OCI-LY3 (cell line): ENCODE data around the gene USP19.

ENCODE experiments used
- H2AFZ ChIP-seq: fragments of 200-600, 300-600 bp; shearing (Covaris generic); 2 replicates; pipeline ENCODE4 v1.6.0; 2014; ENCODE audit warnings: antibody characterized with exemption, low read depth, low read length
- H3K27ac ChIP-seq: fragments of 200-600, 300-600 bp; sonication (generic); 2 replicates; pipeline ENCODE4 v1.5.1; 2014; ENCODE audit warnings: mild to moderate bottlenecking, low read length, moderate library complexity, mixed read lengths
- H3K27me3 ChIP-seq: fragments of 200-600, 300-600 bp; sonication (generic); 2 replicates; pipeline ENCODE4 v1.6.1; 2014; ENCODE audit warnings: low read depth, low read length, mixed read lengths
- H3K36me3 ChIP-seq: fragments of 200-600, 300-600 bp; sonication (generic); replicated peaks from 2 replicates; pipeline ENCODE3; 2014; ENCODE audit warnings: low read depth, low read length, mixed read lengths
- H3K4me1 ChIP-seq: fragments of 300-600, 200-600 bp; sonication (generic); 2 replicates; pipeline ENCODE4 v1.6.1; 2014; ENCODE audit warnings: low read length, mixed read lengths
- H3K4me2 ChIP-seq: fragments of 200-600, 300-600 bp; sonication (generic); 2 replicates; pipeline ENCODE4 v1.6.1; 2014; ENCODE audit warnings: low read length, mixed read lengths
- H3K4me3 ChIP-seq: fragments of 300-600, 200-600 bp; sonication (generic); 2 replicates; pipeline ENCODE4 v1.5.1; 2014; ENCODE audit warnings: antibody characterized with exemption, mild to moderate bottlenecking, low read length, moderate library complexity
- H3K79me2 ChIP-seq: fragments of 300-600, 200-600 bp; shearing (Covaris generic); 2 replicates; pipeline ENCODE4 v1.6.1; 2014; ENCODE audit warnings: mild to moderate bottlenecking, low read length, mixed read lengths
- H3K9ac ChIP-seq: fragments of 300-600, 200-600 bp; shearing (Covaris generic); 2 replicates; pipeline ENCODE4 v1.6.0; 2014; ENCODE audit warnings: mild to moderate bottlenecking, low read length, moderate library complexity
- H3K9me3 ChIP-seq: fragments of 200-600, 300-600 bp; shearing (Covaris generic); 2 replicates; pipeline ENCODE4 v1.6.1; 2014; ENCODE audit warnings: low read length, mixed read lengths; ENCODE audit not compliant: insufficient read depth
- H4K20me1 ChIP-seq: fragments of 200-600, 300-600 bp; sonication (generic); 2 replicates; pipeline ENCODE4 v1.6.1; 2016; ENCODE audit warnings: low read length, mixed read lengths; ENCODE audit not compliant: insufficient read depth
- EZH2phosphoT487 ChIP-seq: fragments of 200-600 bp; shearing (Covaris generic); IDR thresholded peaks from 2 replicates; pipeline ENCODE4 v1.6.1; 2018; ENCODE audit warnings: antibody characterized with exemption, mixed run types, low read depth
- TF ChIP-seq, protein P1 (sequence below): fragments of 200-600, 300-600 bp; sonication (generic); IDR thresholded peaks from 2 replicates; pipeline ENCODE4 v1.5.1; 2014; ENCODE audit warnings: antibody characterized with exemption, low read length, low read depth

The USP19 gene

GRCh38 chr3:49132437-49133225 is 12.0 kb upstream of the USP19 start, which contains the start of gene LAMB2:
Gene LAMB2 (minus strand): TSS chr3:49133050. CDS start chr3:49132867, 183 bp downstream.
- H3K27me3 ChIP-seq, result peaks cover 1% of the 10 kb centered on the region; the same call in 1 of the 2 replicates
- no peaks in the 10 kb centered on the region for H3K4me1 ChIP-seq
- TF ChIP-seq EZH2phosphoT487, result no peak
- TF ChIP-seq, protein P1, sequence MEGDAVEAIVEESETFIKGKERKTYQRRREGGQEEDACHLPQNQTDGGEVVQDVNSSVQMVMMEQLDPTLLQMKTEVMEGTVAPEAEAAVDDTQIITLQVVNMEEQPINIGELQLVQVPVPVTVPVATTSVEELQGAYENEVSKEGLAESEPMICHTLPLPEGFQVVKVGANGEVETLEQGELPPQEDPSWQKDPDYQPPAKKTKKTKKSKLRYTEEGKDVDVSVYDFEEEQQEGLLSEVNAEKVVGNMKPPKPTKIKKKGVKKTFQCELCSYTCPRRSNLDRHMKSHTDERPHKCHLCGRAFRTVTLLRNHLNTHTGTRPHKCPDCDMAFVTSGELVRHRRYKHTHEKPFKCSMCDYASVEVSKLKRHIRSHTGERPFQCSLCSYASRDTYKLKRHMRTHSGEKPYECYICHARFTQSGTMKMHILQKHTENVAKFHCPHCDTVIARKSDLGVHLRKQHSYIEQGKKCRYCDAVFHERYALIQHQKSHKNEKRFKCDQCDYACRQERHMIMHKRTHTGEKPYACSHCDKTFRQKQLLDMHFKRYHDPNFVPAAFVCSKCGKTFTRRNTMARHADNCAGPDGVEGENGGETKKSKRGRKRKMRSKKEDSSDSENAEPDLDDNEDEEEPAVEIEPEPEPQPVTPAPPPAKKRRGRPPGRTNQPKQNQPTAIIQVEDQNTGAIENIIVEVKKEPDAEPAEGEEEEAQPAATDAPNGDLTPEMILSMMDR, result no peak
- H3K9ac ChIP-seq, result no peak within 1 kb of the TSS
- no peak within 1 kb of the TSS for H3K4me2 ChIP-seq
- no peaks in the 10 kb centered on the region for H4K20me1 ChIP-seq
- H3K79me2 ChIP-seq, result no peaks in the 10 kb centered on the region
- H3K9me3 ChIP-seq, result no peaks in the 10 kb centered on the region
- no peak within 1 kb of the TSS for H3K27ac ChIP-seq
- no peaks in the 10 kb centered on the region for H3K36me3 ChIP-seq
- H2AFZ ChIP-seq, result no peak within 1 kb of the TSS
- H3K4me3 ChIP-seq, result no peak within 1 kb of the TSS

DNA sequence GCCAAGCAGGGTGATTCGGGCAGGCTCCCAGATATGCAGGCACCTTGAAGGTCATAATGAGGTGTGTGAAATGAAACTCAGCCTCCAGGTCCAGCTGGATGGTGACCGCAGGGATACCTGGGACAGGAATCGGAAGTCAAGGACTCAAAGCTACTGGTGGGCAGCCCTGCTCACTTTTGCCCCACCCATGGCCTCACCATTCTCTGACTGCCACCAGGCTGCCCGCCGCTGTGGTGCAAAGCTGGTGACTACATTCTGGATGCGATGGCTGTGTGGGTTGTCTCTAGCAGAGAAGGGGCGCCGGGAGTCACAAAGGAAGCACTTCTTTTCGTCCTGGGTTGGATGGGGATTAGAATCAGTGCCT is 11.4 kb upstream of the USP19 start:
- Histone ChIP-seq H3K36me3 (no peaks in the 10 kb centered on the region), H3K9me3 (no peaks in the 10 kb centered on the region), H3K4me2 (no peak overlapping the region), H3K4me1 (no peaks in the 10 kb centered on the region), H3K9ac (no peak overlapping the region), H3K27ac (no peak overlapping the region), H4K20me1 (no peaks in the 10 kb centered on the region), H3K4me3 (no peak overlapping the region), H3K79me2 (no peaks in the 10 kb centered on the region), H2AFZ (no peak overlapping the region), H3K27me3 (no peaks in the 10 kb centered on the region)
- TF ChIP-seq EZH2phosphoT487, result no peak
- TF ChIP-seq, protein P1, result no peak

GRCh38 chr3:49131576-49131975 is 11.0 kb upstream of the USP19 start:
- TF ChIP-seq, protein P1, result no peak
- no peak for TF ChIP-seq EZH2phosphoT487
- Histone ChIP-seq H3K36me3 (no peaks in the 10 kb centered on the region), H3K9ac (no peak overlapping the region), H3K4me3 (no peak overlapping the region), H4K20me1 (no peaks in the 10 kb centered on the region), H3K79me2 (no peaks in the 10 kb centered on the region), H3K4me1 (no peaks in the 10 kb centered on the region), H3K9me3 (no peaks in the 10 kb centered on the region), H2AFZ (no peak overlapping the region), H3K27me3 (no peaks in the 10 kb centered on the region), H3K4me2 (no peak overlapping the region), H3K27ac (no peak overlapping the region)

GRCh38 chr3:49131040-49131439 is 10.4 kb upstream of the USP19 start:
- Histone ChIP-seq H3K4me2 (no peak overlapping the region), H3K36me3 (no peaks in the 10 kb centered on the region), H3K4me1 (no peaks in the 10 kb centered on the region), H3K9me3 (no peaks in the 10 kb centered on the region), H3K4me3 (no peak overlapping the region), H3K9ac (no peak overlapping the region), H3K79me2 (no peaks in the 10 kb centered on the region), H3K27ac (no peak overlapping the region), H4K20me1 (no peaks in the 10 kb centered on the region), H3K27me3 (no peaks in the 10 kb centered on the region), H2AFZ (no peak overlapping the region)
- TF ChIP-seq EZH2phosphoT487, result no peak
- TF ChIP-seq, protein P1, result no peak
